K562 (cell line): ENCODE results near the gene NELL1. TPM values are rescaled to one million over a fixed set of nuclear protein-coding genes. Genes with fewer than 3 reads are reported as not detected.

ENCODE experiments used
- ATAC-seq: fragments of 200-7000 bp; cut with Tn5 transposase; 3 replicates; pipeline ENCODE4 v1.9.1; 2020; ENCODE audit warnings: moderate library complexity
- BruUV-seq: library from RNA; stranded (reverse); fragments of 400-500 nt; replicated peaks from 2 replicates; lab custom pipeline; 2021; lab: Mats Ljungman, UMichigan
- CTCF ChIA-PET: fragments of 300-600 bp; formaldehyde crosslinking; extraction: SDS; loops from one replicate; lab custom pipeline; 2021; ENCODE audit warnings: low intra/inter-chr PET ratio; lab: Yijun Ruan, JAX
- POLR2A ChIA-PET: fragments of 300-600, 350-650 bp; sonication (Branson Sonifier 250); formaldehyde crosslinking; extraction: SDS; loops from one replicate; lab custom pipeline; 2021; ENCODE audit warnings: antibody characterized with exemption, inconsistent platforms; lab: Yijun Ruan, JAX
- DNase-seq, 4 experiments: peaks; one replicate each; pipeline versions ENCODE4 v3.0.0 to v3.0.0-alpha.2; 2011 to 2018; ENCODE audit warnings: low spot score in 3 of 4, mixed read lengths in 3 of 4; ENCODE audit errors: extremely low read depth in 1 of 4
- FAIRE-seq: peaks from 2 replicates; lab custom pipeline; 2011; peaks lifted over from hg19 to GRCh38; lab: Jason Lieb, UNC
- H2AFZ ChIP-seq: 2 replicates; pipeline ENCODE4 v1.6.0; 2011; ENCODE audit warnings: low read depth, low read length, control low read depth, inconsistent platforms
- H3K27ac ChIP-seq: fragments of 200-600 bp; 3 replicates; pipeline ENCODE4 v1.8.0; 2011; ENCODE audit warnings: low read depth, mild to moderate bottlenecking, control low read depth, inconsistent platforms, low read length, moderate library complexity, mixed read lengths; ENCODE audit errors: extremely low read depth
- H3K27me3 ChIP-seq, 2 experiments: fragments of 300-600 bp in 1 of 2; 2 replicates in 1 of 2; 3 replicates in 1 of 2; pipeline versions ENCODE4 v1.6.0 to v1.8.0; 2011; ENCODE audit warnings: inconsistent platforms in 2 of 2, low read length in 2 of 2, mild to moderate bottlenecking in 1 of 2, mixed read lengths in 1 of 2, moderate library complexity in 1 of 2; ENCODE audit not compliant: control insufficient read depth in 2 of 2, insufficient read depth in 2 of 2
- H3K36me3 ChIP-seq: fragments of 300-600 bp; 3 replicates; pipeline ENCODE4 v1.8.0; 2011; ENCODE audit warnings: mild to moderate bottlenecking, low read length, inconsistent platforms; ENCODE audit not compliant: control insufficient read depth, insufficient read depth
- H3K4me1 ChIP-seq, 2 experiments: fragments of 200-600 bp in 1 of 2; replicated peaks in 1 of 2; 2 replicates in 1 of 2; 3 replicates in 1 of 2; pipeline versions ENCODE4 v1.5.1 to v1.8.0; 2011; ENCODE audit warnings: inconsistent platforms in 2 of 2, low read length in 2 of 2, mild to moderate bottlenecking in 1 of 2, mixed read lengths in 1 of 2, moderate library complexity in 1 of 2; ENCODE audit not compliant: control insufficient read depth in 2 of 2, insufficient read depth in 2 of 2
- H3K4me2 ChIP-seq: 2 replicates; pipeline ENCODE4 v1.6.1; 2011; ENCODE audit warnings: low read length, control low read depth, inconsistent platforms, mixed read lengths; ENCODE audit not compliant: insufficient read depth
- H3K4me3 ChIP-seq: fragments of 200-600 bp; sonication (generic), shearing (Covaris generic); 2 replicates; pipeline ENCODE4 v1.5.1; 2016; ENCODE audit warnings: control low read depth, inconsistent platforms
- H3K79me2 ChIP-seq: fragments of 200-600 bp; 3 replicates; pipeline ENCODE4 v1.8.0; 2011; ENCODE audit warnings: low read length, inconsistent platforms; ENCODE audit not compliant: control insufficient read depth, insufficient read depth
- H3K9ac ChIP-seq, 2 experiments: 2 replicates each; pipeline versions ENCODE4 v1.6.0 to v1.6.1; 2011; ENCODE audit warnings: low read depth in 2 of 2, low read length in 2 of 2, control low read depth in 1 of 2, inconsistent platforms in 1 of 2, mild to moderate bottlenecking in 1 of 2, mixed read lengths in 1 of 2; ENCODE audit not compliant: insufficient read depth in 1 of 2
- H3K9me1 ChIP-seq: one replicate; pipeline ENCODE4 v1.6.0; 2011; ENCODE audit warnings: inconsistent platforms, mild to moderate bottlenecking, low read length, moderate library complexity; ENCODE audit not compliant: control insufficient read depth, insufficient read depth
- H3K9me3 ChIP-seq: replicated peaks from 2 replicates; pipeline ENCODE4 v1.5.1; 2011; ENCODE audit warnings: low read depth, low read length, inconsistent platforms; ENCODE audit not compliant: control insufficient read depth, insufficient read depth
- H4K20me1 ChIP-seq: replicated peaks from 2 replicates; pipeline ENCODE4 v1.6.1; 2011; ENCODE audit warnings: low read length, inconsistent platforms, mixed read lengths; ENCODE audit not compliant: control insufficient read depth, insufficient read depth
- CEBPB ChIP-seq: fragments of 450-650 bp; IDR thresholded peaks from 2 replicates; pipeline ENCODE4 v1.6.1; 2016; ENCODE audit warnings: missing genetic modification characterization, missing compliant biosample characterization
- LARP7 ChIP-seq: fragments of 450-650 bp; IDR thresholded peaks from 2 replicates; pipeline ENCODE4 v1.6.1; 2016
- SAFB ChIP-seq: fragments of 200-400 bp; formaldehyde crosslinking; IDR thresholded peaks from 2 replicates; pipeline ENCODE4 v1.6.1; 2017; ENCODE audit warnings: low read depth, low read length, borderline replicate concordance
- SRSF3 ChIP-seq: fragments of 200-400 bp; formaldehyde crosslinking; IDR thresholded peaks from 2 replicates; pipeline ENCODE4 v1.6.1; 2016; ENCODE audit warnings: mild to moderate bottlenecking, low read length, moderate library complexity; ENCODE audit not compliant: insufficient read depth
- TCF7L2 ChIP-seq: fragments of 150-350 bp; IDR thresholded peaks from 2 replicates; pipeline ENCODE4 v1.6.1; 2016; ENCODE audit warnings: low read depth, mild to moderate bottlenecking, low read length, moderate library complexity
- in situ Hi-C: fragments of 300-500 bp; cut with MboI; formaldehyde crosslinking; loops from 4 replicates; pipeline ENCODE4 v1.15.0; 2018; ENCODE audit warnings: inconsistent platforms, mixed read lengths
- intact Hi-C: fragments of 100-400 bp; cut with micrococcal nuclease; formaldehyde crosslinking; loops from 2 replicates; pipeline ENCODE4 v1.14.2; 2022
- polyA plus RNA-seq, 8 experiments: library from polyadenylated mRNA; depleted of rRNA in 4 of 8; stranded (reverse) in 5 of 8; unstranded in 3 of 8; fragments of >200 nt; fragmentation: Nextera tagmentation in 2 of 8; fragmentation: Illumina TruSeq in 1 of 8; extraction: Ambion mirVana in 2 of 8; extraction: Trizol in 1 of 8; gene quantifications; 2 replicates each; pipeline versions ENCODE4 v1.2.1 to v1.2.3, GENCODE V29; 2011 to 2014; ENCODE audit warnings: inconsistent platforms in 1 of 8, missing spikeins in 1 of 8
- total RNA-seq, 7 experiments: library from RNA; depleted of rRNA in 6 of 7; stranded (reverse); fragments of >200 nt in 6 of 7; fragmentation: Illumina TruSeq in 2 of 7; extraction: Trizol in 2 of 7; gene quantifications; 2 replicates each; pipeline versions ENCODE4 v1.2.1 to v1.2.3, GENCODE V29; 2011 to 2021; ENCODE audit warnings: low replicate concordance in 1 of 7
- TF ChIP-seq, protein P1 (sequence below): fragments of 450-650 bp; formaldehyde crosslinking; IDR thresholded peaks from 2 replicates; pipeline ENCODE4 v1.4.0; 2022; ENCODE audit warnings: missing genetic modification characterization
- TF ChIP-seq, protein P2 (sequence below): fragments of 450-650 bp; conservative IDR thresholded peaks from 2 replicates; pipeline ENCODE4 v1.6.1; 2016; ENCODE audit warnings: missing genetic modification characterization, low read depth, mild to moderate bottlenecking, missing compliant biosample characterization, moderate library complexity
- TF ChIP-seq, protein P3 (sequence below): fragments of 250-450 bp; sonication (Bioruptor Pico); IDR thresholded peaks from 2 replicates; pipeline ENCODE4 v1.5.1; 2021; ENCODE audit warnings: mild to moderate bottlenecking

Gene NELL1
- total and polyA plus RNA-seq, 9 of the 15 experiments (the other 6 are each of a cell fraction or from before 2014, with no cell fraction given), result not detected

DNA sequence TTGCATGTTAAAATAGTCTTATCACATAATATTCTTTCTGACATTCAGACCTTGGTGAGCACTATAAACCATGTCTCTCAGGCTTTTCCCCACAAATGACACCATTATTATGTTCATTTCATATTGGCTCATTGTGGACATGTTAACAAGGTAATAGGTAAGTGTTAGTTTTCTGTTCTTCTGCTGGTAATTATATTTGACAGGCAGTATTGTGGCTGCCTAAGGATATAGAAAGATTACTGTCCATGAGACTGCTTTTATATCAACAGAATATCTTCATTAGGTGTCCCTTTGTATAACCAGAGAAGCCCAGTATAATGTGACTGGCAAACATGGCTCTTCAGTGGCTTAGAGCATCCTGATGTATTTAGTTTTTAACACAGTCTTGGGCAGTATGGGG is 590.7 kb downstream of the NELL1 start:
- CTCF ChIA-PET, result no interaction called here
- Histone ChIP-seq H3K9me1 (no peaks in the 10 kb centered on the region), H3K79me2 (no peaks in the 10 kb centered on the region), H3K4me1 (no peaks in the 10 kb centered on the region), H4K20me1 (no peaks in the 10 kb centered on the region), H3K9ac (no peak overlapping the region), H3K27me3 (no peaks in the 10 kb centered on the region), H3K27ac (no peak overlapping the region), H2AFZ (no peak overlapping the region), H3K9me3 (no peaks in the 10 kb centered on the region), H3K36me3 (no peaks in the 10 kb centered on the region), H3K4me3 (no peak overlapping the region), H3K4me2 (no peak overlapping the region)
- no TSS peak for BruUV-seq
- FAIRE-seq (no peak), DNase-seq (no peak), ATAC-seq (no peak)
- in situ Hi-C loops, result no loop called here
- POLR2A ChIA-PET, result no interaction called here
- TF ChIP-seq, protein P1, sequence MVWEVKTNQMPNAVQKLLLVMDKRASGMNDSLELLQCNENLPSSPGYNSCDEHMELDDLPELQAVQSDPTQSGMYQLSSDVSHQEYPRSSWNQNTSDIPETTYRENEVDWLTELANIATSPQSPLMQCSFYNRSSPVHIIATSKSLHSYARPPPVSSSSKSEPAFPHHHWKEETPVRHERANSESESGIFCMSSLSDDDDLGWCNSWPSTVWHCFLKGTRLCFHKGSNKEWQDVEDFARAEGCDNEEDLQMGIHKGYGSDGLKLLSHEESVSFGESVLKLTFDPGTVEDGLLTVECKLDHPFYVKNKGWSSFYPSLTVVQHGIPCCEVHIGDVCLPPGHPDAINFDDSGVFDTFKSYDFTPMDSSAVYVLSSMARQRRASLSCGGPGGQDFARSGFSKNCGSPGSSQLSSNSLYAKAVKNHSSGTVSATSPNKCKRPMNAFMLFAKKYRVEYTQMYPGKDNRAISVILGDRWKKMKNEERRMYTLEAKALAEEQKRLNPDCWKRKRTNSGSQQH, result no peak
- TF ChIP-seq SRSF3 (no peak), CEBPB (tag) (no peak), SAFB (no peak), TCF7L2 (no peak), LARP7 (no peak)
- TF ChIP-seq, protein P2, sequence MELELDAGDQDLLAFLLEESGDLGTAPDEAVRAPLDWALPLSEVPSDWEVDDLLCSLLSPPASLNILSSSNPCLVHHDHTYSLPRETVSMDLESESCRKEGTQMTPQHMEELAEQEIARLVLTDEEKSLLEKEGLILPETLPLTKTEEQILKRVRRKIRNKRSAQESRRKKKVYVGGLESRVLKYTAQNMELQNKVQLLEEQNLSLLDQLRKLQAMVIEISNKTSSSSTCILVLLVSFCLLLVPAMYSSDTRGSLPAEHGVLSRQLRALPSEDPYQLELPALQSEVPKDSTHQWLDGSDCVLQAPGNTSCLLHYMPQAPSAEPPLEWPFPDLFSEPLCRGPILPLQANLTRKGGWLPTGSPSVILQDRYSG (tag), result no peak
- TF ChIP-seq, protein P3, sequence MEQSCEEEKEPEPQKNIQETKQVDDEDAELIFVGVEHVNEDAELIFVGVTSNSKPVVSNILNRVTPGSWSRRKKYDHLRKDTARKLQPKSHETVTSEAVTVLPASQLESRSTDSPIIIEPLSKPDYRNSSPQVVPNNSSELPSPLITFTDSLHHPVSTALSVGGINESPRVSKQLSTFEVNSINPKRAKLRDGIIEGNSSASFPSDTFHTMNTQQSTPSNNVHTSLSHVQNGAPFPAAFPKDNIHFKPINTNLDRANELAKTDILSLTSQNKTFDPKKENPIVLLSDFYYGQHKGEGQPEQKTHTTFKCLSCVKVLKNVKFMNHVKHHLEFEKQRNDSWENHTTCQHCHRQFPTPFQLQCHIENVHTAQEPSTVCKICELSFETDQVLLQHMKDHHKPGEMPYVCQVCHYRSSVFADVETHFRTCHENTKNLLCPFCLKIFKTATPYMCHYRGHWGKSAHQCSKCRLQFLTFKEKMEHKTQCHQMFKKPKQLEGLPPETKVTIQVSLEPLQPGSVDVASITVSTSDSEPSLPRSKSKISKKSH (CRISPR knock-in tag), result no peak
- TF ChIP-seq, all 486 proteins: peak for 0
- intact Hi-C loops, result no loop called here
